Measurements from ENCODE around the gene NFE2L2.
"Not testable (repeated sequence)": the region's sequence is repeated elsewhere in the genome, so short reads cannot be mapped to it uniquely, and the experiment has no call there.

Gene NFE2L2

GRCh38 chr2:177255227-177255601, 9.3 kb downstream of the NFE2L2 start:
- no peak for DNase-seq

DNA sequence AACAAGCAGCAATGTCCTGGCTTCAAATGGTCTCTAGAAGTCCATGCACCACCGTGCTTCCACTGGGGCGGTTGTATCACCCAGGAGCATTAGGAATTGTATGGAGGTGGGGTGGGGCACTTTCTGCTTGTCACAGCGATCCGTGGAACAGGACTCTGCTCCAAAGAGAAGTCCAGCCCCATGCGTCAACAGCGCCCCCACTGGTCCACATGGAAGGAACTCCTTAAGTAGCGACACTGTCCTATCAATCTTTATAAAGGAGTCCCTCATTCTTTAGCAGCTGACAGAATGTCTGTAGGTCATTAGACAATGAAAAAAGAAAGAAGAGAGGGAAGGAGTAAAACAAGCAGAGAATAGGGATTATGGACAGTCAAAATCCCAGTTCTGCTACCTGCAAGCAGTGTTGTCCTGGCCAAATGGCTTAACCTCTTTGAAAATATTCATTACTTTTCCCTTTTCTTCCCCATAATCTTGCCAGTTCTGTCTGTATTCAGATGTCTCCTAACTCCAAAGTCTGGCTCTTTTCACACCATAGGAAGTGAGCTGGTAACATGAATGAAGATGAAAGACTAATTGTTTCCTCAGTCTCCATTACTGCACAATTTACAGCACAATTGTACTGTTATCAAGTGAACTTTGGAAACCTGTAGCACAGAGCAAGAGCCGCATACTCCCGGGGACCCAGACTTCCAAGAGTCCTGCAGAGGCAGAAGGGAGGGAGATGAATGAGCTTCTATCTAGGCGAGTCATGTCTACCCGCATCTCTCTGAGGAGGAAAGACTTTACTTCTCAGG, 9.9 kb downstream of the NFE2L2 start:
- DNase-seq, result no peak

- DNase-seq, result no peak
Observed at GRCh38 chr2:177253704-177254103, 10.8 kb downstream of the NFE2L2 start.

- no peak for DNase-seq
Observed at GRCh38 chr2:177252808-177253531, 11.6 kb downstream of the NFE2L2 start.

GRCh38 chr2:177251165-177251542, 13.4 kb downstream of the NFE2L2 start:
- DNase-seq, result no peak

- no peak for DNase-seq
Observed at GRCh38 chr2:177250461-177250860, 14.1 kb downstream of the NFE2L2 start.

GRCh38 chr2:177249038-177249437, 15.5 kb downstream of the NFE2L2 start:
- DNase-seq, result no peak

DNA sequence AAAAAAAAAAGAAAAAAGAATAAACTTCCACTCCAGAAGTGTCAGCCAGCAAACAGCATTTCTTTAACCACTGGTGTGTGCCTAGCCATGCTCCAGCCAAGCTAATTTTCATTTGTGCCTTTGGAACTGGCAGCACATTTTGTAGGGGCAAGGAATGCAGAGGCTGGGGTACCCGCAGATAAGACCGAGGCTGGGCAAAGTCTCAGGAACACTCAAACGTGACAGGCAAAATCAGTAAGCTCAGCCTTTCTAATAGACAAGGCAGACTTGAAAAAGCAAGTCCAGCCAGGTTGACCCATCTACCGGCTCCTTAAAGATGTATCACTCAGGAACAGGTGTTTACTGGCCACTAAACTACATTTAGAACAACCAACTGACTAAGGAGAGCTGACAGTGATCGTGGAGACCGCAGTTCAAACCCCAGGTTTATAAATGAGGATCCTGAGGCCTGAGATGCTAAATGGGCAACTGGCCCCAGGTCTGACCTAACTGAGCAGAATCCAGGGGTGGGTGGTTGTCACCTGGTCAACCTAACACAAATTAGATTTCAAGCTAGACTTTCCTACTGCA, 16.7 kb downstream of the NFE2L2 start:
- no peak for DNase-seq

- not testable (repeated sequence) for DNase-seq
Observed at GRCh38 chr2:177246523-177247030, 17.9 kb downstream of the NFE2L2 start.

- DNase-seq, result no peak
Observed at GRCh38 chr2:177246000-177246399, 18.5 kb downstream of the NFE2L2 start.

- DNase-seq, result no peak
Observed at GRCh38 chr2:177245010-177245422, 19.5 kb downstream of the NFE2L2 start.

DNA sequence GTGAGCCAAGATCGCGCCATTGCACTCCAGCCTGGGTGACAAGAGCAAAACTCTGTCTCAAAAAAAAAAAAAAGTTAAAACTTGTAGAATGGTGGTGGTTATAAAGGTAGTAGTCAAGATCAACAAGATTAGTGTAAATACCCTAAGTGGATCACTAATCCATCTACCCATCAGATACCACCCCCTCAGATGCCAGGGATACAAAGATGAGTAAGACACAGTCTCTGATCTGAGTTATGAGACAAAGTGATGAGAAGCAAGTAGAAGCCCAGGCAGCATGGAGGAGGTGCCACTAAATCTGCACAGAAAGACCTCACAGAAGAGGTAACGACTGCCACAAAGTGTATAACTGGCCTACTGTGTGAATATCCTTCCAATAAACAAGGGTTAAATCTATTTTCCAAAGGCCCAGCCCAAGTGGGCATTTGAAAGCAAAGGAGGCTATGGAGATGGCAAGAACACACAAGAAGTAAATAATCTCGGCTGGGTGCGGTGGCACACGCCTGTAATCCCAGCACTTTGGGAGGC, 20.2 kb downstream of the NFE2L2 start:
- no peak for DNase-seq

GRCh38 chr2:177243476-177243875, 21.1 kb downstream of the NFE2L2 start:
- DNase-seq, result no peak

DNA sequence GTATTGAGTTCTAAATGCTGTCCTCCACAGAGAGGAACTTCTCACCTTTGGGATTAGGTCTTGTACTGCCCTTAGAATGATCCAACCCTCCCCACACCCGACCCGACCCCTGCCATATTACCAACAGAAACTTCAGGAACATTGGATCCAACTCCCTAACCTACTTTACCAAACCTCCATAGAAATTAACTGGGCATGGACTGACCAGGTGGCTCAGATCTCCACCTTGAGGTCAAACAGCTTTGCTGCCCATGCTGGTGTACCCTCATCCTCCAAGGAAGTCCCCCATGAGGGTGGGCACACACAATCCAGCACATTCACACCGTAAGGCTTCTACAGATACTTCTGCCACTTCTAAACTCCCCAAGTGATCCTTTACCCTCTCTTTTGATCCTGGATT, 21.5 kb downstream of the NFE2L2 start:
- DNase-seq, result no peak

DNA sequence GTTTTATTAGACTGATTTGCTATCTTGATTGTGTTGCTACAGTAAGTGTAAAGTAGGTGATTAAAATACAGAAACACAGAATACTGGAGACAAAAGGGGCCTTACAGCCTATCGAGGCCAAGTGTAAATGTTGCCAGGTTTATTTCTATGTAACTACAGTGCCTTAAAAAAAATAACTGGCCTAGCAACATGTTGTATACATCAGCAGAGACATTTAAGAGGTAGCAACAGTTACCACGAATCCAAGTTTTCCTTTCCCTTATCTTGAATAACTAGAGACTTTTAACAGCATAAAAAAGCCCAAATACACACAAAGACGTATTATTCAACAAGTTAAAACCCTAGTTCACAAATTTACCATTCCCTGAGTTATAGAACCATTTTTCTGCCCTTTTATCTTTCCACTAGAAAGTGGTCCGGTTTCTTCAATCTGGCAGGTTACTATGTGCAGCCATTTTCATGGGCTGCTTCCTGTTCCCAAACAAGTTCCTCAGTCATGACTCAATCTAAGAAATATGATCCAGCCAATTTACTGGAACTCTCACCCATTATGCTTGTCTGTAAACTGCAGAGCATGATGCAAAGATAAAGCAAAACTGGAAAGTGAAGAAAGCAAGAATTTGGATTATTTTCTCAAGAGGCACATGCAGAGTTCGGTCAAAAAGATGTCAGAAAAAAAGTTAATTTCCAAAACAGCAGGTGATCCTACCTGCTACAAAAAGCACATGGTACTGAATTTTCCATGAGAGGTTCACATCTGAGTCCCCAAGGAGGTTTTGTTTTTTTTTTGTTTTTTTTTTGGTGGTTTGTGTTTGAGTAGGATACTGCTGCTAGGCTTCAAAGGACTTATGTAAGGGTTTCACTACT, 22.2 kb downstream of the NFE2L2 start:
- DNase-seq, result no peak

GRCh38 chr2:177241711-177242120, 22.8 kb downstream of the NFE2L2 start:
- no peak for DNase-seq

- no peak for DNase-seq
Observed at GRCh38 chr2:177239932-177240630, 24.4 kb downstream of the NFE2L2 start.

GRCh38 chr2:177239053-177239452, 25.5 kb downstream of the NFE2L2 start:
- no peak for DNase-seq

DNA sequence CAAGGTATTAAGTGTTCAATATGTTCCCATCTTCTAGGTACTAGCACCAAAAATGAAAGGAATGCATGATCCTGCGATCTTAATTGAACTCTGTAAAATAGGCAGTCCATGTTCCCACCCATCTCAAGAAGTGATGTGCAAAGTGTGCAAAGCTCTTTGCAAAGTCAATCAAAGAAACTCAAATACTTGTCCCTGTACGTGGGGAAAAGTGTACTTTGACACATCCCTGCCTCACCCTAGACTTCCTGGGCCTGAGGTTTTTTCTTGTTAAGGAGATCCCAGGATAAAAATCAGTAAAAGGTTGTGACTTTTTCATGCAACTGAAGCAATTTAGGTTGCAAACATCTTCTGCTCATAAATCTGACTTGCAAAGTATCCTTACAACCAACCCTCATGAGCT, 26.6 kb downstream of the NFE2L2 start:
- DNase-seq, result no peak

- DNase-seq, result no peak
Observed at GRCh38 chr2:177235855-177236437, 28.6 kb downstream of the NFE2L2 start.

DNA sequence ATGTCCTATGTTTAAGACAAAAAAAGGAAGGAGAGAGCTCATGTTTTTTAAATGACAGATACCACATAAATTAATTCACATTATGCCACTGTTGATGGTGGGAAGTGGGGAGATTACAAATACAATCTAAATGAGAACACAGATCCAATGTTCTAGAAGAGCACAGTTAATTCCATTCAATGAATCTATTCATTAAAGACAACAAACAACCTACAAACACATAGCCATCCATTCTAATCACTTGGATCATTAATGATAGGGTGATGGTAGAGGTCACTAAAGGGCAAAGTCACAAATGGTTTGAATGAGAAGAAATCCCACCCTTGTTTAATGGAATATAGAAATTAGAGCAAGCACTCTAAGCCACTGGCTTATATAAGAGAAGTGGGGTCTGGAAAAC, 30.3 kb downstream of the NFE2L2 start:
- no peak for DNase-seq
